CD4-positive, alpha-beta T cell (primary cell): Measurements from ENCODE around the gene PLXNA1. TPM values are rescaled to one million over a fixed set of nuclear protein-coding genes. Genes with fewer than 3 reads are reported as not detected.

Experiments
- ATAC-seq: fragments of 200-7000 bp; cut with Tn5 transposase; one replicate; pipeline ENCODE4 v1.10.0; 2022; ENCODE audit warnings: mild to moderate bottlenecking; ENCODE audit not compliant: poor library complexity
- CTCF ChIA-PET: fragments of 350-600 bp; sonication (Branson Sonifier 250); formaldehyde crosslinking; loops from one replicate; lab custom pipeline; 2021; ENCODE audit warnings: antibody characterized with exemption, inconsistent platforms; lab: Charles Lee
- POLR2A ChIA-PET: fragments of 350-600 bp; sonication (Branson Sonifier 250); formaldehyde crosslinking; loops from one replicate; lab custom pipeline; 2021; ENCODE audit warnings: antibody characterized with exemption, inconsistent platforms; lab: Charles Lee
- DNase-seq, 14 experiments: peaks; one replicate each; pipeline ENCODE4 v3.0.0-alpha.2; 2013 to 2020; ENCODE audit warnings: mixed read lengths in 2 of 14
- H3K27ac ChIP-seq, 2 donors: one replicate each; pipeline versions ENCODE4 v1.5.1 to v1.7.0; 2013; ENCODE audit warnings: low read length in 2 of 2, low read depth in 1 of 2, mild to moderate bottlenecking in 1 of 2
- H3K27me3 ChIP-seq, 2 experiments: 1 replicate in 1 of 2; 2 replicates in 1 of 2; pipeline versions ENCODE4 v1.6.1 to v1.7.0; 2013; ENCODE audit warnings: low read length in 2 of 2, control low read depth in 1 of 2, mild to moderate bottlenecking in 1 of 2, moderate library complexity in 1 of 2; ENCODE audit not compliant: insufficient read depth in 2 of 2, control insufficient read depth in 1 of 2
- H3K36me3 ChIP-seq: one replicate; pipeline ENCODE4 v1.6.1; 2013; ENCODE audit warnings: low read length, control low read depth; ENCODE audit not compliant: insufficient read depth
- H3K4me1 ChIP-seq: one replicate; pipeline ENCODE4 v1.6.1; 2013; ENCODE audit warnings: low read length, control low read depth; ENCODE audit not compliant: insufficient read depth
- H3K4me3 ChIP-seq: one replicate; pipeline ENCODE4 v1.5.1; 2013; ENCODE audit warnings: mild to moderate bottlenecking, low read length, moderate library complexity
- H3K9me3 ChIP-seq, 2 experiments: 1 replicate in 1 of 2; 2 replicates in 1 of 2; pipeline versions ENCODE4 v1.6.1 to v1.7.0; 2013; ENCODE audit warnings: low read length in 2 of 2, mild to moderate bottlenecking in 2 of 2, control low read depth in 1 of 2, moderate library complexity in 1 of 2; ENCODE audit not compliant: control insufficient read depth in 1 of 2, insufficient read depth in 1 of 2
- H3K27ac Mint-ChIP-seq: one replicate; pipeline ENCODE4 v1.8.0; 2020; ENCODE audit warnings: mixed read lengths
- H3K27me3 Mint-ChIP-seq: one replicate; pipeline ENCODE4 v1.8.0; 2021; ENCODE audit warnings: mixed read lengths
- H3K36me3 Mint-ChIP-seq: one replicate; pipeline ENCODE4 v1.8.0; 2021; ENCODE audit warnings: low read depth, mixed read lengths
- H3K4me1 Mint-ChIP-seq: one replicate; pipeline ENCODE4 v1.8.0; 2021; ENCODE audit warnings: low read depth, mixed read lengths
- H3K4me3 Mint-ChIP-seq: one replicate; pipeline ENCODE4 v1.8.0; 2020; ENCODE audit warnings: mild to moderate bottlenecking, mixed read lengths
- H3K9me3 Mint-ChIP-seq: one replicate; pipeline ENCODE4 v1.8.0; 2020; ENCODE audit warnings: mixed read lengths
- CTCF ChIP-seq: fragments of 200-600 bp; IDR thresholded peaks from one replicate; pipeline ENCODE4 v1.8.0; 2022; ENCODE audit warnings: antibody characterized with exemption, mild to moderate bottlenecking
- intact Hi-C, 2 experiments: fragments of 100-400 bp; cut with DNase I in 1 of 2; cut with micrococcal nuclease in 1 of 2; formaldehyde crosslinking; loops; one replicate each; pipeline versions ENCODE4 v1.15.1 to v1.9.0; 2023 to 2025; cut with DNase I, micrococcal nuclease
- total RNA-seq, 174 experiments: library from RNA in 2 of 174; stranded (reverse) in 2 of 174; gene quantifications; one replicate each; pipeline ENCODE4 v1.2.3 and lab custom pipeline; 2021 to 2026

PLXNA1 gene
- total RNA-seq, 2 experiments from 2014 or later: 9.8 to 10.6 TPM

- intact Hi-C loops: no loop called here
- H3K4me3 ChIP-seq: no peak overlapping the region
- Mint-ChIP-seq H3K36me3 (peaks cover 12% of the 10 kb centered on the region), H3K27me3 (no peaks in the 10 kb centered on the region), H3K4me3 (no peak overlapping the region), H3K4me1 (peaks cover 1% of the 10 kb centered on the region), H3K27ac (no peak overlapping the region), H3K9me3 (no peaks in the 10 kb centered on the region)
- ATAC-seq (no peak), DNase-seq (no peak)
- ChIA-PET POLR2A (no interaction called here), CTCF (no interaction called here)
- no peaks in the 10 kb centered on the region for H3K9me3 ChIP-seq
- no peaks in the 10 kb centered on the region for H3K36me3 ChIP-seq
- no peak for TF ChIP-seq CTCF
- no peaks in the 10 kb centered on the region for H3K27me3 ChIP-seq
- no peak overlapping the region for H3K27ac ChIP-seq
- no peaks in the 10 kb centered on the region for H3K4me1 ChIP-seq
Observed at GRCh38 chr3:126952261-126952982, 30.5 kb upstream of the PLXNA1 start.

DNA sequence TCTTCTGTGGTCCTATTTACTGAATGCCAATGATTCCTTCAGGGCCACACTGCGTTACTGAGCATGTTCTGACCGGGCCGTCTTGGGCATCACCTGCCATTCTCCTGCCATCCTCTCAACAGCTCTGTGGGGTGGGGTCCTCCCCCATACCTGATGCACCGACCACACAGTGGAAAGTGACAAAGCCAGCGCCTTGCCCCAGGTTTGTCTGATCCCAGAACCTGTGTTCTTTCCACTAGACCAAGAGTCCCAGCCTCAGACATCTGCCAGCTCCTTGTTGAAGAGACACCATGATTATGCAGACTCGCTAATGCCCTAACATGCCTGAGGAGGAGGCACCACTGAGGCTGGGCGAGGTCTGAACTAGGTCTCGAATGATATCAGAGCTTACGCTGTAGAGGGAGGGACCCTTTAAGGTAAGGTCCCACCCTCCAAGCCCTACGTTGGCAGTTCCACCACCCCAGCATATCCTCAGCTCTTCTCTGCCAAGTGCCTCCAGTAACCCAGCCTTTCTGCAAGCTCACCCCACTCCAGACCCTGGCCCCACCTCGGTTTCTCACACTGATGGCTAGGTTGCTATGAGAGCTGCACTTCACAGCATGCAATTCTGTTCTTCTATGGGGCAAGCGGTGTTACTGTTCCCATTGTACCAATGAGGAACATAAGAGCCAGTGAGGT is 29.8 kb upstream of the PLXNA1 start:
- no peaks in the 10 kb centered on the region for H3K27me3 ChIP-seq
- peaks cover 12% of the 10 kb centered on the region for H3K36me3 Mint-ChIP-seq
- H3K4me1 ChIP-seq: no peaks in the 10 kb centered on the region
- ChIA-PET POLR2A (no interaction called here), CTCF (no interaction called here)
- H3K36me3 ChIP-seq: no peaks in the 10 kb centered on the region
- no peaks in the 10 kb centered on the region for H3K9me3 ChIP-seq
- DNase-seq: no peak
- intact Hi-C loops: no loop called here
- H3K4me3 Mint-ChIP-seq: no peak overlapping the region
- H3K27ac ChIP-seq: no peak overlapping the region
- no peak overlapping the region for H3K27ac Mint-ChIP-seq
- no peaks in the 10 kb centered on the region for H3K9me3 Mint-ChIP-seq
- no peak for ATAC-seq
- no peaks in the 10 kb centered on the region for H3K4me1 Mint-ChIP-seq
- no peaks in the 10 kb centered on the region for H3K27me3 Mint-ChIP-seq
- H3K4me3 ChIP-seq: no peak overlapping the region
- no peak for TF ChIP-seq CTCF

GRCh38 chr3:126954141-126954842 is 28.6 kb upstream of the PLXNA1 start:
- Mint-ChIP-seq H3K4me1 (no peaks in the 10 kb centered on the region), H3K9me3 (no peaks in the 10 kb centered on the region), H3K36me3 (peaks cover 4% of the 10 kb centered on the region), H3K4me3 (no peak overlapping the region), H3K27me3 (no peaks in the 10 kb centered on the region), H3K27ac (no peak overlapping the region)
- ATAC-seq (no peak), DNase-seq (no peak)
- no peaks in the 10 kb centered on the region for H3K9me3 ChIP-seq
- CTCF ChIA-PET: no interaction called here
- intact Hi-C loops: no loop called here
- no peaks in the 10 kb centered on the region for H3K36me3 ChIP-seq
- no peak for TF ChIP-seq CTCF
- no peaks in the 10 kb centered on the region for H3K4me1 ChIP-seq
- H3K27me3 ChIP-seq: no peaks in the 10 kb centered on the region
- H3K27ac ChIP-seq: no peak overlapping the region
- POLR2A ChIA-PET: no interaction called here
- H3K4me3 ChIP-seq: no peak overlapping the region
